Stimulated activated CD8-positive, alpha-beta memory T cell treated with anti-CD3 and anti-CD28 coated beads, Interleukin-7, amount 100 ng/mL, for 24 hours (primary cell): ENCODE data around the gene NEGR1.

Source experiments
- DNase-seq: peaks from one replicate; pipeline ENCODE4 v3.0.0-alpha.2; 2020; ENCODE audit warnings: low read depth

The NEGR1 gene

GRCh38 chr1:71625004-71625403, 657.3 kb downstream of the NEGR1 start:
- no peak for DNase-seq

- no peak for DNase-seq
Measured at GRCh38 chr1:71623888-71624287, 658.5 kb downstream of the NEGR1 start.

- no peak for DNase-seq
Measured at GRCh38 chr1:71621785-71622184, 660.6 kb downstream of the NEGR1 start.

- no peak for DNase-seq
Measured at GRCh38 chr1:71618766-71619530, 663.4 kb downstream of the NEGR1 start.

- DNase-seq: no peak
Measured at GRCh38 chr1:71618191-71618590, 664.1 kb downstream of the NEGR1 start.

- no peak for DNase-seq
Measured at GRCh38 chr1:71610476-71610875, 671.9 kb downstream of the NEGR1 start.

- DNase-seq: no peak
Measured at GRCh38 chr1:71603044-71603776, 679.1 kb downstream of the NEGR1 start.

- DNase-seq: no peak
Measured at GRCh38 chr1:71600023-71600422, 682.3 kb downstream of the NEGR1 start.

DNA sequence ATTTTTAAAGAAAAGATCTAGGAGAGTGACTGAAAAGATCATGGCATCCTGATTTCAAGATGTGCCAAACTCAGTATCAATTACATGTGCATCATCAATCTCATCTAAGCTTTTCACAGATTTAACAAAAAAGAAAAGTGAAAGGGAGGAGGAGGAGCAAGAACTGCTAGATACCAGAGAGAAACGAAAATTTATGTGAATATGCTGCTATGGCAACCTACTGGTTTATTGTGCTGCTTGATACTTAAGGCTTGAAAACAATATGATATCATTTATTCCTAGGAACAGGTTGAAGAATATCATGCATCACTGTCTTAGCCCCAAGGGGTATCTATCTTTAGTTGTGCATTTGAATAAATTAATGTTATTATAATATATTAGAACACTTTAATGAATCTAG, 683.0 kb downstream of the NEGR1 start:
- DNase-seq: no peak

DNA sequence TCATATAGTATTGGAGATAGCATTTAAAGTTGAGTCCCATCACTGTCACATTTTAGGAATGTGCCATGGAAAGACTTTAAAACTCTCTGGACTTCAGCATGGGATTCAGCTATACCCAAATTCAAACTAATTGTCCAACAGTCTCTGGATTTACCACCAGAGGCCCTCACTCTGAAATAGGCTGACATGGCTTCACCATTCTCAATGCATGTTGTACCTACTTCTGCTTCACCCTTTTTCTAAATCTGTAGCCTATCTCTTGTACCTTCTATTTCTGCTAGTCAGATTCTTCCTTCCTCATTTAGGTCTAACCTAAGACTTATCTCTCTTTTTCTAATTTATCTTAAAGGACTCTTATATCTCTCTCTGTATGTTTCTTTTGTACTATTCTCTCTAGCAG, 688.8 kb downstream of the NEGR1 start:
- DNase-seq: no peak

DNA sequence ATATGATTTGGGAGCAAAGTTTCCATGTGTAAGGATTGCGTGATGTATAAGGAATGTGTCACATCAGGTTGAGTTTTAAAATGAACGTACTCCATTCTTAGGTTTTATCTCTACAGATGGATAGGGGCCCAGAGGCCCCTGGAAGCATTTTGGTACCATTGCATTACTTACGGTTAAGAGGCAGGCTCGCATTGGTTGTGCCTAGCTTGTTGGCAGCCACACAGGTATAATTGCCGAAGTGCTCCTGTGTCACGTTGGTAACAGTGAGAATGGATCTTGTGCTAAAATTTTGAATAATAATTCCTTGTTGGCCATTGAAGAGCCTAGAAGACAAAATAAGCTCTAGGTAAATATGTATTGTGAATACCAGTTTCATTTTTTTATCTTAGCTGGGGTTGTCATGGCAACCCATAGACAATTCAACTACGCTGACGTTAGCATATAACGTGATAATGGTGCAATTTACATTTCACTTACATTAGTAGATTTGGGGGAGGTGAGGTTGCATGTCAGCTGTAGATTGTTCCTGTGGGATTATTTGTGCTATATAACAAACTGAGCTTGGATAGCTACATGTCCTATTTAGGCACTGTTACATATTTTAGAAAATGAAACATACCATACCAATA, 689.6 kb downstream of the NEGR1 start:
- no peak for DNase-seq

GRCh38 chr1:71589005-71589404, 693.3 kb downstream of the NEGR1 start:
- DNase-seq: no peak

GRCh38 chr1:71587961-71588360, 694.4 kb downstream of the NEGR1 start:
- DNase-seq: no peak

DNA sequence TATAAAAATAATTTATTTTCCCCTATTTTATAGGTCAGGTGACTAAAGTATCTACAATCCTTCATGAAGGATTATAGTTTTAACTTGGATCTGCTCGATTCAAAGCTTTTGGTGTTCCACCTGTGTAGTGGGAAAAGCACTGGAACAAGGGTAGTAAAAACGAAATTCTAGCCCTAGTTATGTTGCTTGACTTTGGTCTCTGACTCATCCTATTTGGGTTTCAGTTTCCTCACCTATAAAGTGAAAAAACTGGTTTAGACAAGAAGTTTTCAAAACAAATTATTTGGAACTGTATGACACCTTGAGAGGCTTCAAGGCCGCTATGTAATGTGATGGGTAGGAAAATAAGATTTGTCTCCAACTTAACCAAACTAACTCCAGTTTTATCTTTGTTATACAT, 696.3 kb downstream of the NEGR1 start:
- no peak for DNase-seq

DNA sequence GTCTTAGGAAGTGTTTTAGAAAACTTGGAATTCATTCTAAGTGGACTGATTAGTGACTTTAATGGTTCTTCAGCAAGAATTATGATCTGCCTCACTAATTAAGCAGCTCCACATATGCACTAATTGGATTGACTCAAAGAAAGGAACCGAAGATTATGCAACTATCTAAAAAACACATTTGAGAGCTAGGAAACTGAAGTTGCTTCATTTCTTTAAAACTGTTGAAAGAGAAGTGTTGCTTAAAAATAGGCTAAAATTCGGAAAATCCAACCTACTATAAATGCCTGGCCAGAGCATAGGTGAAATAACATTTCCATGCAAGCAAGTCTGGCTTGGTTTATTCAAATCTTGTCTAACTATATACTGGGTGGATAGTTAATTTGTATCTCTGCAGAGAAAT, 698.6 kb downstream of the NEGR1 start:
- DNase-seq: no peak

DNA sequence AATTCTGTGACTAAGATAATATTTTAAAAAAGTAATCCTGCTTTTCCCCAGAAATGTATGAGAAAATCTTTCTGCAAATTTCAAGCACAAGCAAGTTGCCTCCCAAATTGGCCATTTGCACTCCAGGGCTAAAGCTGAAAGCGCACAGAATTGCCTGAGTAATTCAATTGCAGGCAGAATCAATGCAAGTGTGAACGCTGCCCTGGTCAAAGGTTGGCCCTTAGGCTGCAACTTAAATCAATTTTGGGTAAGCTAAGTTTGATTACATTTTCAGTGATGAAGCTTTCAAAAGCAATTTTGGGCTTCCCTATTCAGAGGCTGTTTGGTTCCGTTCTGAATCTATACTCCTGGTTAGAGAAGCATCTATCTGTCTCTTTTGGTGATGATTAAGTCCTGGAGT, 699.7 kb downstream of the NEGR1 start:
- no peak for DNase-seq

DNA sequence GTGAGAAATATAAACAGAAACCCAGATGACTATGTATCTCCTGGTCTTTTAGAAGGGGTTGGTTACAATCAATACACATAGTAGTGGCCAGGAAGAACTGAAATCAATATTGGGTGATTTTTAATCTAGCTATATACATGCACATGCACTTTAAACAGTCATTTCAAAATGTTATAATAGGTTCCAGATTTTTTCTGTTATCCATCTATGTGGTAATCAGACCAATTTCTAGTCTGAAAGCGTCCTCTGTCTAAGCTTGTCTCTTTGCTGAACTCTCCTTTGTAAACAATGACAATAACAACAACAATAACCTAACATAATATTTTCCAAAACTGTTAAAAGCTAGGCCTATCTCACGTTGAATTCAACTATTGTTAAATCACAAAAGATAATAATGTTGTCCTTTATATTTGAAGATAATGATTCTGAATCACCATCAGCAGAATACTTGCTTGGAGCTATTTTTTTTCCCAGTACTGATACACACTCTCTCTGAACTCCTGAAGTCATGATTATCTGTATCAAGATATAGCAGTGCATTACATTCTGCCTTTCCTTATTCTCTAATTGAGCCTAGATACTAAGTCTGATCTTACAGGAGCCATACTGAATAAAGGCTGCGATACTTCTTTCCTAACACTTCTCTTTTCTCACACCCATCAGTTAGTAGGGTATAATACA, 704.7 kb downstream of the NEGR1 start:
- DNase-seq: no peak

DNA sequence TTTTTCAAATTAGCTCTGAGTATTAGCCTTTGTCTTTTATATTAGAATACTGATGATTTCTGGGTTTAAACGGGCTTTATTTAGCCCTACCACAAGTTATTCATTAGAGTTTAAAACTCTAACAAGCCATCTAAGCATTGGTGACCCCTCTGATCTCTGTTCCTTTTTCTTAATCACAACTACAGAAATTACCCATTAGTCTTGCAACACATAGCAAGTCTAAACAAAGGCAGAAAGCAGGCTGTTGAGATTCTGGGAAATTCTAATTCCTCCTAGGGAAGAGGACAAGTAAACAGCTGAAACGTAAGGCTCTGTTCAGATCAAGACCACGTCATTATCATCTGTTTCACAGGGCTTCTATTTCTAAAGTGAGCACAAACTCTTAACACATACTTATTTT, 710.3 kb downstream of the NEGR1 start:
- no peak for DNase-seq

GRCh38 chr1:71566413-71566812, 715.9 kb downstream of the NEGR1 start:
- no peak for DNase-seq

DNA sequence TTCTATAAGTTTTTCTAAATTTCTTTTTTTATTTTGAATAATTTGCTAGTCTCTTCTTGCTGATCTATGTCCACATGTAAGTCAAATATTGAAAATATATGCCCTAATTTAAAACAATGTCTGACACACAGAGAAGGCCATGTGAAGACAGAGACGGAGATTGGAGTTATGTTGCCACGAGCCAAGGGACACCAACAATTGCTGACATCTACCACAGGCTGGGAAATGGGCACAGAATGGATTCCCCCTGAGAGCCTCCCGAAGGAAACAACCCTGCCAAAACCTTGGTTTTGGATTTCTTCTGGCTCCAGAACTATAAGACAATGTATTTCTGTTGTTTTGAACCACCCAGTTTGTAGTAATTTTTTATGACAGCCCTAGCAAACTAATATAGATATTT, 716.5 kb downstream of the NEGR1 start:
- DNase-seq: no peak

DNA sequence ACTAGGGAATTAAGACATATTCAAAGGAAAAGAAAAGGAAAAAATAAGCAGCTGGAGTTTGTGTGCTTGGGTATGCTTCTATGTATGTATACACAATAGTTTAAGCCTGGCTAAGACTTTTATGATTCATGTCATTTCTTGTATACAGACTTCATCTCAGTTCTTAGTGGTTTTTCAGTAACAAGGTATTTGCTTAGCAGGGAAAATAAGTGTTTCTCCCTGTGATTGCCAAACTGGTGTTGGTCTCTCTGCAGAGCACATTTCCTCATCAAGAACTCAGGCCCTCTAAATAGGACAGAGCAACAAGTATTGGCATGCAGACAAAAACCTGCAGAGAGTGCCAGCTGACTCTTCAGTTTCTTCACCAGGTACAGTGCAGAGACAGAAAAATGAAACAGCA, 717.1 kb downstream of the NEGR1 start:
- no peak for DNase-seq

DNA sequence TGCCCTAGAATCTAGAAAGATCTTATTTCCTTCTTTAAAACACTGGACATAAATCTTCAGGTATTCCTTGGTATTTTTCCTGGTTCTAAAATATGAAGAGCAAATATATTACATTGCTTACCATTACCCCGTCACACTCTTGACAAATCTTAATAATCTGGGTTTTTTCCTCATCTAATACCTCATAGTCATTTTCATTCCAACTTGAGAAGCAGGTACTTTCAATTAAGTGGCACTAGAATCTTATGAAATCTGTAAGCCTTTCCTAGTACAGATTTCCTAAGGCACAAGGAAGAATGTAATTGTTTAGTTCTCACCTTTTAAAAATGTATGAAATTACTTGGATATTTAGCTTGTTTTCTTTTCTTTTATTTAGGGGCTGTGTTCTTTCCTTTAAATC, 720.0 kb downstream of the NEGR1 start:
- no peak for DNase-seq

DNA sequence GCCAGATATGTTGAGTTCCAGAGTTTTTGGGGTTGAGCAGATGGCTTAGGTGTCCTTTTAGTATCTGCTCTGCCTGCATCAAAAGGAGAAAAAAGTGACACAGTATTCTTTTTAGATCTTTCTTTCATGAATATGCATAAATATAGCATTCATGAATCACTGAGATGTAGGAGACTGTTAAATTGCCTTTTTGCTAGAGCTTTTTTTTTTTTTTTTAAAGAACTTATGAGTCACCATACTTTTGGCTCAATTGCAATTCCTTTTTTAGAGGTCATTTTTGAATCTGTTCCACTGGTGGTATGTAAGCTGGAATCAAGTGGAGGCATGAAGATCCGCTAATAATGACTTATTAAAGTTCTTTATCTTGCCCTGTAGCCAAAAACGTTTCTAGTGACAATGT, 720.6 kb downstream of the NEGR1 start:
- DNase-seq: no peak
